Cardiac septum (tissue), 1 donor: ENCODE results near the gene ZG16. TPM values are rescaled to one million over a fixed set of nuclear protein-coding genes. Genes with fewer than 3 reads are reported as not detected.
"Not testable (repeated sequence)": the region's sequence is repeated elsewhere in the genome, so short reads cannot be mapped to it uniquely, and the experiment has no call there.

Experiments
- DNase-seq: peaks from one replicate; pipeline ENCODE4 v3.0.0-alpha.2; 2020; ENCODE audit warnings: low spot score
- intact Hi-C: fragments of 100-400 bp; cut with DNase I; formaldehyde crosslinking; loops from one replicate; pipeline ENCODE4 v1.14.0; 2022
- long read RNA-seq: library from polyadenylated mRNA; unstranded; transcript quantifications from one replicate; pipeline ENCODE4 v2.0.0, GENCODE V29; 2021
- total RNA-seq: library from RNA; stranded (reverse); fragmentation: NEBNext Ultra II Directional; extraction: Animal tissue kit (Norgen Biotek cat#: 25700); gene quantifications from one replicate; pipeline ENCODE4 v1.2.1, GENCODE V29; 2021
- donor health status: DM: no; HTN: no; CAD: no.

The ZG16 gene, protein sequence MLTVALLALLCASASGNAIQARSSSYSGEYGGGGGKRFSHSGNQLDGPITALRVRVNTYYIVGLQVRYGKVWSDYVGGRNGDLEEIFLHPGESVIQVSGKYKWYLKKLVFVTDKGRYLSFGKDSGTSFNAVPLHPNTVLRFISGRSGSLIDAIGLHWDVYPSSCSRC
- total RNA-seq, result not detected
- long read RNA-seq, result 0 reads

- intact Hi-C loops, result no loop called here
- DNase-seq, result no peak
Measured at GRCh38 chr16:29777576-29778350, at the start of gene ZG16. Gene ZG16 (plus strand): TSS chr16:29778256. CDS start chr16:29779267, 1,011 bp downstream.

- no peak for DNase-seq
Measured at GRCh38 chr16:29729116-29729521, 48.9 kb upstream of the ZG16 start.

GRCh38 chr16:29730649-29731048 is 47.4 kb upstream of the ZG16 start:
- intact Hi-C loops, result no loop called here
- DNase-seq, result no peak

More at GRCh38 chr16:29729116-29729521, 48.9 kb upstream of the ZG16 start:
- intact Hi-C loops, result no loop called here

- DNase-seq, intact Hi-C loops: not testable (repeated sequence)
Measured at GRCh38 chr16:29731768-29732601, 46.1 kb upstream of the ZG16 start.

DNA sequence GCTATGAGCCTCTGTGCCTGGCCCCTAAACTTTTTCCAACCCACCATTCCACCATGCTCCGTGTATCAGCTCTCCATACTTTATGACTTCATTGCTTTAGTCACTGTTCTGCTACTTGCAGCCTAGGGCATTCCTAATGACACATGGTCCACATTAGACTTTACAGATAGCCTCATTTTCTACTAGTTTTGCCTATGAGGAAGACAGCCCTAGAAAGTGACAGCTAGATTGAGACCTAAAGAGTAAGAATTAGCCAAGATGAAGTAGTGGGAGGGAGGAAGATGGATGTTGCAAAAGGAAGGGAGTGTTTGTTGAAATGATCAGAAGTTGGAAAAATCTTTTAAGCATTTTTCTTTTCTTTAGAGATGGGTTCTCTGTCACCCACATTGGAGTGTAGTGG is 43.3 kb upstream of the ZG16 start:
- no peak for DNase-seq
- intact Hi-C loops, result no loop called here

- intact Hi-C loops, result no loop called here
- DNase-seq, result no peak
Measured at GRCh38 chr16:29736112-29736511, 41.9 kb upstream of the ZG16 start.

GRCh38 chr16:29736764-29737163 is 41.3 kb upstream of the ZG16 start:
- intact Hi-C loops, result no loop called here
- no peak for DNase-seq

DNA sequence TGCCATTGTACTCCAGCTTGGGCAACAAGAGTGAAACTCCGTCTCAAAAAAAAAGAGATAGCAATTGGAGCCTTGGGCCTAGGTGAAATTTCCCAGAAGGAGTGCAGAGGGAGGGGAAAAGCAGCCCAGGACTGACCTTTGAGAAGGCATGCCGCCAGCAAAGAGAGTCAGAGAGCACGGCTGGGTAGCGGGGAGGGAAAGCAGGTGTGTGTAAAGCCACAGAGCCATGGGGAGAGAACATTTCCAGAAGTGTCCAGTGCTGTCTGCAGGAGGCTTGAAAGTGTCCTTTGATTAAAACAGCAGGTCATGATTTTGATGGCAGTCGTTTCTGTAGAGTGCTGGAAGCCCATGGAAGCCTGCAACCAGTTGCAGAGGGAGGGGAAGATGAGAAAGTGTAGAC is 40.3 kb upstream of the ZG16 start:
- DNase-seq, result no peak
- intact Hi-C loops, result no loop called here

GRCh38 chr16:29738514-29738913 is 39.5 kb upstream of the ZG16 start:
- intact Hi-C loops, result no loop called here
- DNase-seq, result no peak

GRCh38 chr16:29739927-29740629 is 38.0 kb upstream of the ZG16 start:
- DNase-seq, intact Hi-C loops: not testable (repeated sequence)

- intact Hi-C loops, DNase-seq: not testable (repeated sequence)
Measured at GRCh38 chr16:29740630-29741015, 37.4 kb upstream of the ZG16 start.

GRCh38 chr16:29742683-29743275 is 35.3 kb upstream of the ZG16 start:
- no peak for DNase-seq
- intact Hi-C loops, result no loop called here

GRCh38 chr16:29743475-29743826 is 34.6 kb upstream of the ZG16 start:
- DNase-seq, result no peak
- intact Hi-C loops, result no loop called here

DNA sequence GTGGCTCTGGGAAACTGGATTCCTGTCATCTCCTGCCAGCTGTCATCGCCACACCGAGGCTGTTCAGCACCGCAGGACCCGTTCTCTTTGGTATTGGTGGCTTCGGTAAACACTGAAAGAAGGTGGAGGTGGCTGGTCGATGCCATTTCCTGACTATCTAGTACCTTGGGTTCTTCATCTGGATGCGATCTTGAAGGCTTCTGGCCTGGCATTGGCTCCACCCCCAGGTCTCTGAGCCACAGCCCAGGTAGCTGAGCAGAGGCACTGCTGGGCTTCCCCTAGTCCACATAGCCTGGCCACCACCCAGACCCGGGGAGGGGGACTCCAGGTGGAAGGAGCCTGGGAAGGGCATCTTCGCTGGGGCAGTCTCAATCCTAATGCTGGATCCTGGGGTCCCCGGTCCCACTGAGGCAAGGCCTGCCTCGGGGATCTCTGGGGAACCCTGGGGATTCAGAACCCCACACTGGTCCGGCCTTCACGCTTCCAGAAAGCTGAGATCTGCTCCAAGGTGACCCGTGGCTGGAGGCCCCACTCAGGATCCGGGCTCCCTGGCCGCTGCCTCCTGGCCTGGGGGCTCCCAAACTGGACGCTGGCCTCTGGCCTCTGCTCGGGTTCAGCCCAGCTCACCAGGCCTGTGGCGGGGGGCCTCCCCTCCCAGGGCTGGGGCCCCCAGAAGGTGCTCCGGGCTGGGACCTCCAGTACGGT is 34.1 kb upstream of the ZG16 start:
- no peak for DNase-seq
- intact Hi-C loops, result no loop called here

DNA sequence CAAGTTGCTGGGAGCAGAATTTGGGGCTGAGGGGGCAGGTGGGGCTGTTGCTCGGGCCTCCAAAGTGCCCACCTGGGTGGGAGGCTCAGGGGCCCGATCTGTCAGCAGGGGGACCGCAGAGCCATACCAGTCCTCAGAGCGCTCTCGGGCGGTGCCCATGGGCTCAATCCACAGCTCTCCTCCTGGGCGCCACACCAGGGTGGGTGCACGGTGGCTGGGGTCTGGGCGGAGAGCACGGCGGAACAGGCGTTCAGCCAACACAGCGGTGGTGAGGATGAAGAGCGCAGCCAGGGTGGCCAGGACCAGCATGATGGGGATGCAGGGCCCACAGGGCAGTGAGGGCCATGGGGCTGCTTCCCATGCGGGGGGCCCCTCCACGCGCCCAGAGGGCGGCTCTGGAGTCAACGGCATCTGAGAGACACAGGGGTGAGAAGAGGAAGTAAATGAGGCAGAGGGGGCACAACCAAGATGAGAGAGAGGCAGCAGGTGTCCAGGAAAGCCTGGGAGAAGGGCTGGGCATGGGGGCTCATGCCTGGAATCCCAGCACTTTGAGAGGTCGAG is 33.4 kb upstream of the ZG16 start:
- intact Hi-C loops, result no loop called here
- DNase-seq, result no peak

GRCh38 chr16:29745121-29745852 is 32.8 kb upstream of the ZG16 start:
- DNase-seq, result no peak

DNA sequence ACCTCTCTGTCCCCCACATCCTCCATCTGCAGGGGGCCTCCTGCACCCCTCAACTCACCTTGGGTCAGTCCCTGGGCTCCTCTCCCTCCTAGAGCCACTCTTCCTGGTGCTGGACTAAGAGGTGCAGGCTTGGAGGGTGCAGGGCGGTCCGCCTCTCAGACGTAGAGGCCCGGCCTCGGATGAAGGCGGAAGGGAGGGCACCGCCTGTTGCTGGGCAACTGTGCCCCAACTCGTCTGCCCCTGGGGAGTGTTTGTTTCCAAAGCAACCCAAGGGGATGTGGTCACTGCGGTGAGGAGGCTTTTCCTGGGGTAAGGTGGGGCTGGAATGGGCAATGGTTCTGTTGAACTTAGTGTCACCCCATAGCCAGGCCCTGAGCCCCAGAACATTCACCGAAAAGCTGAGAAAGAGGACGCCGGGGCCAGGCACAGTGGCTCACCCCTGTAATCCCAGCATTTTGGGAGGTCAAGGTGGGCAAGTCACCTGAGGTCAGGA is 32.2 kb upstream of the ZG16 start, which contains the start of gene C16orf54:
C16orf54 (minus strand) TSS at position 138 of the 493 bp plus-strand sequence. CDS start 1,039 bp downstream, outside the sequence.
- intact Hi-C loops, result no loop called here
- peak; percentile 96 for DNase-seq

More at GRCh38 chr16:29745121-29745852, 32.8 kb upstream of the ZG16 start:
- intact Hi-C loops, result no loop called here

- intact Hi-C loops, DNase-seq: not testable (repeated sequence)
Measured at GRCh38 chr16:29746518-29746917, 31.5 kb upstream of the ZG16 start.
